Measurements from ENCODE around the gene ELF1.

DNA sequence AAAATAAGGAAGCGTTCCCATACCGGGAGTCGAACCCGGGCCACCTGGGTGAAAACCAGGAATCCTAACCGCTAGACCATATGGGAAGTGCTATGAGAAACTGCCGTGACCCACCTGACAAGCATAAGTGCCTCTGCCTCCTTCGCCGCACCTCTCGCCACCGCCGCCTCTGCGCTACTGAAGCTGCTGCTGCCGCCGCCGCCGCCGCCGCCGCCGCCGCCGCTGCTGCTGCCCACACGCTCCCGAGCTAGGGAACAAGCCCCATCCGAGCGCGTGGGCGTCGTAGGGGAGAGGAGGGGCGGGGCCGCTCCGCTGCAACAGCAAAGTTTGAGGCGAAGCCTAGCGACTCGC lies 41.6 kb upstream of the ELF1 start:
- no peak for TF ChIP-seq EZH2 (IDR thresholded peaks at IDR 0.05; ENCODE audit: low read depth, unreplicated experiment)
- no peak for TF ChIP-seq JUNB (IDR thresholded peaks at IDR 0.05; ENCODE audit: unreplicated experiment)
